HG03457 (cell line): ENCODE results near the gene DDX3X.
"Not testable (repeated sequence)": the region's sequence is repeated elsewhere in the genome, so short reads cannot be mapped to it uniquely, and the experiment has no call there.

Experiments used
- ATAC-seq: cut with Tn5 transposase; IDR thresholded peaks from one replicate; pipeline ENCODE4 v1.9.1; 2021; ENCODE audit warnings: moderate number of reproducible peaks; ENCODE audit not compliant: unreplicated experiment

Gene DDX3X

DNA sequence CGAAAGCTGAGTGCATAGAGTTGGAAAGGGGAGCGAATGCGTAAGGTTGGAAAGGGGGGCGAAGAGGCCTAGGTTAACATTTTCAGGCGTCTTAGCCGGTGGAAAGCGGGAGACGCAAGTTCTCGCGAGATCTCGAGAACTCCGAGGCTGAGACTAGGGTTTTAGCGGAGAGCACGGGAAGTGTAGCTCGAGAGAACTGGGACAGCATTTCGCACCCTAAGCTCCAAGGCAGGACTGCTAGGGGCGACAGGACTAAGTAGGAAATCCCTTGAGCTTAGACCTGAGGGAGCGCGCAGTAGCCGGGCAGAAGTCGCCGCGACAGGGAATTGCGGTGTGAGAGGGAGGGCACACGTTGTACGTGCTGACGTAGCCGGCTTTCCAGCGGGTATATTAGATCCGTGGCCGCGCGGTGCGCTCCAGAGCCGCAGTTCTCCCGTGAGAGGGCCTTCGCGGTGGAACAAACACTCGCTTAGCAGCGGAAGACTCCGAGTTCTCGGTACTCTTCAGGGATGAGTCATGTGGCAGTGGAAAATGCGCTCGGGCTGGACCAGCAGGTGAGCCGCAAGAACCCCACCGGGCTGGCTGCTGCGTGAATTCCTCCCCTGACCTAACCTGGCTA lies at the start of gene DDX3X:
TSS of gene DDX3X (plus strand) at position 419 of the 619 bp plus-strand sequence. CDS start at position 510, 91 bp downstream.
- ATAC-seq, result peak; percentile 47

DNA sequence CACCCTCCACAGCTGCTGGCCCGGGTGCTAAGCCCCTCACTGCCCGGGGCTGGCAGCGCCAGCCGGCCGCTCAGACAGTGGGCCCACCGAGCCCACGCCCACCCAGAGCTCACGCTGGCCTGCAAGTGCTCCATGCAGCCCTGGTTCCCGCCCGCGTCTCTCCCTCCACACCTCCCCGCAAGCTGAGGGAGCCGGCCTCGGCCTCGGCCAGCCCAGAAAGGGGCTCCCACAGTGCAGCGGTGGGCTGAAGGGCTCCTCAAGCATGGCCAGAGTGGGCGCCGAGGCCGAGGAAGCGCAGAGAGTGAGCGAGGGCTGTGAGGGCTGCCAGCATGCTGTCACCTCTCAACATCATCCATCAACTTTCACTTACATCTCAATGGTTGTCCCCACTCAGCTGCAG lies 48.0 kb upstream of the DDX3X start:
- ATAC-seq, result not testable (repeated sequence)

DNA sequence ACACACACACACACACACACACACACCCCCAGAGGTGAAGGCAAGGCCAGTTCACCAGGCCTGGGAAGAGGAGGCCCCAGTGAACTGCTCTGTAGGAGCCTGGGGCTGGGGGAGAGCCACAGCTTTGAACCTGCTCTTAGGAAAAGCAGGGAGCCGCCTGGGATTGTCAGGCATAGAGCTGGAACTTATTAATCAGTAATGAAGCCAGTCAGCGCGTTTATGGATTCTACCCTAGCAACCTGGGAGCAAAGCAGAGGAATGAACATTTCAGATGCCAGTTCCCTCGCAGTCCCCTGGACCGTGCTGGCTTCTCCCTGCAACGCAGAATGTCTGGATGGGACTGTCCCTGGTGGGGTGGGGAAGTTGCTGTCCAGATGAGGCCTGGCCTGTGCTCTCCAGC lies 45.3 kb upstream of the DDX3X start:
- no peak for ATAC-seq

DNA sequence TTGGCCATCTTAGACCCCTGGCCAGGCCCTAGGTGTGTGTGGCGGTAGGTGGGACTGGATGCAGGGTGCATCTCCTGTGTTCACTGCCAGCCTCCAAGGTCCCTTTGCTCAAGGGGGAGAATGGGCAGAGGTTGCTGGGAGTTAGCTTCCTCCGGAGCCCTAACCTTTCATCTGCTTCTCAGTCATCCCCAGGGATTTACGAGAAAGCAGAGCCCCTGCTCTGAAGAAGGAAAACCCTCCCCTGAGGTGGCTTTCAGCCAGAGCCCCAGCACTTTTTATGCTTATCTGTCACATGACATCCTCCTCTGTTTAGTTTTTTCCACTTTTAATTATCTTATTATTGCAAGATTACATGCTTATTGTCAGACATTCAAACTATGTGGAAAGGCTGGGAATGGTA lies 44.9 kb upstream of the DDX3X start:
- no peak for ATAC-seq

- no peak for ATAC-seq
These were observed 42.7 kb upstream of the DDX3X start for GRCh38 chrX:41291309-41291708.

DNA sequence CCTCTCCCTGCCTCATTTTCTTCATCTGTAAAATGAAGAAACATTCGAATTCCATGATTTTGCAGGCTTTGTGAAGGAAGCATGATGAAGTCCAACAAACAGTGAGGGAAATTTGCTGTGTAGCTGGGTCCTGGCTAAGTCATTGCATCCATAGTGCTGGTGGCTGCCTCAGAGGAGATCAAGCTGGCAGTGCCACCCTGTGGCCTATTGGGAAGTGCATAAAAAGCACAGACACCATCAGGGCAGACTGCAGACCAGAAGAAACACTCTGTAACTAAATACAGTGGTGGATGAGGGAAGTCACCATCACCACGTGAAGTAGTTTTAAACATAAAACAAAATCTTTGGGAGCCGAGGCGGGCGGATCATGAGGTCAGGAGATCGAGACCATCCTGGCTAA lies 40.7 kb upstream of the DDX3X start:
- ATAC-seq, result no peak

GRCh38 chrX:41300758-41301437 lies 33.1 kb upstream of the DDX3X start:
- no peak for ATAC-seq

- ATAC-seq, result no peak
These were observed 32.5 kb upstream of the DDX3X start for GRCh38 chrX:41301438-41301824.

- ATAC-seq, result no peak
These were observed 31.6 kb upstream of the DDX3X start for GRCh38 chrX:41302370-41302769.

GRCh38 chrX:41303013-41303412 lies 30.9 kb upstream of the DDX3X start:
- no peak for ATAC-seq

GRCh38 chrX:41304178-41304577 lies 29.8 kb upstream of the DDX3X start:
- no peak for ATAC-seq

DNA sequence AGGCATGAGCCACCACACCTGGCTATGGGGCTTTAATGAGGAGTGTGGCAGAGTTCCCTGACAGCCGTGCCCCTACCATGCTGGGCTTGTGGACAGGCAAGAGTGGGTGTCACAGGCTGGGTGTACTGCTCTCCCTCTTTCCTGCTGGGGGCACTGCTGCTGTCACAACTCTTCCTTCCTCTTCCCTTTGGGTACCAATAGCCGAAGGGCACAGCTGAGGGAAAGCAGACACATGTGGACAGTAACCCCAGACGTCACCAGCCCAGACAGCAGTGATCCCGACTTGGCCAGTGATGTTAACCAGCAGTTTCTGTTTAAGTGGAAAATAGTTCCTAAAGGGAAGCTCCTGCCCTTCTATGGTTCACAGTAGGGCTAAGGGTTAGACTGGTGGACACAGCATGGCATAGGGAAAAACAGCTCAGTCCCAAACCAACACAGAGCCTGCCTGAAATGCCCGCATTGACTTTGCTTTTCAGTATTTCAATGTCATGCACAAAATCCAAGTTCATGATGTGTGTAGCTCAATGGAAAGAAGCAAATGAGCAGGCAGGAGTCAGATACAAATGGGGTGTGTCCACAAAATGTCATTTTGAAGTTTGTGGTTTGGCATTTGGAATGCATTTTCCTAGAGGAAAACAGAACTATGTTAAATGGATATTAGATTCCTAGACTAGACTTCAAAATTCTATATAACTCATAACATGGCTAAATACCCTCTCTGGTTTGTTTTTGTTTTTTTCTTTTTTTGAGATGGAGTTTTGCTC lies 24.9 kb upstream of the DDX3X start:
- ATAC-seq, result no peak

DNA sequence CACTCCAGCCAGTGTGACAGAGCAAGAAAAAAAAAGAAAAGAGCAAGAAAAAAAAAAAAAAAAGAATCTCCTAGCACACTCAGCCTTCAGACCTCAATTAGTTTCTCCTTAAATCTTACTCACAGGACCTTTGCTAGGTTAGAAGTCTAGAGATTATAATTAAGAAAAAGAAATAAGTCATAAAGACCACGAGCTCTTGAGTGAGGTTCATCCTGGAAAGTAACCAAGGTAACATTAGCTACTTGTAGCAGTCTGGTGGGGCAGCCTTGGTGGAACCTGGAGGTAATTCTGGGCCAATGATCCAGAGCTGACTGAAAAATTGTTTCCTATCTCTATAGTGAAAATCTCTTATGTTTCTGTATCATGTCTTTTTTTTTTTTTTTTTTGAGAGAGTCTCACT lies 21.2 kb upstream of the DDX3X start:
- ATAC-seq, result no peak

DNA sequence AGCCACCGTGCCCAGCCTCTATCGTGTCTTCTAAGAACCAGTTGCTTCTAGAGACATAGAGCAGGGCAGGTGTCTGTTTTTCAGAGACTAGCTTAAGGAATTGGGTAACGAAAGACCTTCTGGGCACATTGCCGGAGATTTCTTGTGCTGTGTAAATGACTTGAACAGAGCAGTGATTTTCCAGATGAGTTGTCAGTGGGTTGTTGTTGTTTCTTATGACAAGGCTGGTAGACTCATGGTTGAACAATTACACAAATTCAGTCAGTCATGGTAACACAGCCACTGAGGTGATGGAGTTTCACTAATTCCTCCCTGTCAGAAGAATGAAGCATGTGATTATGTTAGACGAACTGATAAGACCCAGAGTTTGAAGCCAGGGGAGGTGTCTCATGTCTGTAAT lies 20.5 kb upstream of the DDX3X start:
- no peak for ATAC-seq

DNA sequence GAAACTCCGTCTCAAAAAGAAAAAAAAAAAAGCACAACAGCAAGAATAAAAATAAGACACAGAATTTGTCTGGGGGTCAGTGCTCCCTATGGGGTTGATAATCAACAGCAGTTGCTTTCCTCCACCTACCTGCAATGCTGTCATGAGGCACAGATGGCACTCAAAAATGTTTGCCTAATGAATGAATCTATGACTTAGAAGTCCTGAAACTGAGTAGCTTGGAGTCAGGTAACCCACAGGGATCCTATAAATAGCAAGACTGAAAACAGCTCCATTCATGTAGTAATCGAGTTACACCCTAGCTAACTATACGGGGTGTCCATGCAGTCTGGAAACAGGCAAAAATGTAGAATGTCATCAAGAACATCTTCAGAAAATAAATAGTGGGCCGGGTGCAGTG lies 19.8 kb upstream of the DDX3X start:
- no peak for ATAC-seq

DNA sequence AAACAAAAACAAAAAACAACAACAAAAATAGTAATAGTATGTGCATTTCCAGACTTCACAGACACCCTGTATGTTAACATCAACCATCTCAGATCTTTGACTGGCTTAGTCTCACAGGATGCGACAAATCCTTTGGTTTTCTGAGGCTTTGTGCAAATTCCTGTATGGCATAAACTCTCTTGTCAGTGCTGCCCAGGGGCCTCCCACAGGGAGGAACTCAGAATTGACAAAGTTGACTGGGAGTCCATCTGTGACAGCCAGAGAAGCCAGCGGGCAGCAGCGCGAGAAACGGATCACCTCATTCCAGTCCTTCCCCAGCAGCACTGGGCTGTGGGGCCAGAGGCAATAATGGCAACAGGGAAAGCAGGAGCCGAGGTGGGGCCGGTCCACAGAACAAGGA lies 19.1 kb upstream of the DDX3X start:
- no peak for ATAC-seq

DNA sequence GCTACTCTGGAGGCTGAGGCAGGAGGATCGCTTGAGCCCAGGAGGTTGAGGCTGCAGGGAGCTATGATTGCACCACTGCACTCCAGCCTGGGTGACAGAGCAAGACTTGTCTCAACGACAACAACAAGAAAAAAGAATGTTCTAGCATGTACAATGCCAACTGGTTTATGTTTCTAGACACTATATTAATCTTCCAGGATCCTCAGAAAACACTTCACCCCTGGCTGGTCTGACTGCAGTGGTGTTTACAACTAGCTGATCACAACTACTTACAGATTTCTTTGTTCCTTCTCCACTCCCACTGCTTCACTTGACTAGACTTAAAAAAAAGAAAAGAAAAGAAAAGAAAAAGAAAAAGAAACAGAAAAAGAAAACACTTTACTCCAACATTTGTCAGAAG lies 17.7 kb upstream of the DDX3X start:
- not testable (repeated sequence) for ATAC-seq

- ATAC-seq, result no peak
These were observed 16.3 kb upstream of the DDX3X start for GRCh38 chrX:41317477-41318208.

DNA sequence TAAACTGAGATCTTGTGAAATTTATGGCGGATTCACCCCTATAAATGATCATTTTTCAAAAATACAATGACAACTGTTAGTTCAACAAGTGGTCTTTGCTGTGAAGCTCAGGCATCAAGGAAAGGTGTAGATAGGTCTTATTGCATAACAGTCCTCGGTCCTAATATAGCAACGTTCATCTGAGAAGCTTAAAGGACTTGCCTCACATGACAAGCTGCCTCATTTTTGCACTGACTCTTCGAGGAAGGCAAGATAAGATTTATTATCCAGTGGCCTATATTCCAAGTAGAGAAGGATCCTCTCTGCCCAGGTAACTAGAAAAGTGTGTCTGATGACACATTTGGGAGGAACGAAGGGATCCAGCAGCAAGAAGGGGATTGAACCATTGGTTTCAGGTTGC lies 13.6 kb upstream of the DDX3X start:
- no peak for ATAC-seq

DNA sequence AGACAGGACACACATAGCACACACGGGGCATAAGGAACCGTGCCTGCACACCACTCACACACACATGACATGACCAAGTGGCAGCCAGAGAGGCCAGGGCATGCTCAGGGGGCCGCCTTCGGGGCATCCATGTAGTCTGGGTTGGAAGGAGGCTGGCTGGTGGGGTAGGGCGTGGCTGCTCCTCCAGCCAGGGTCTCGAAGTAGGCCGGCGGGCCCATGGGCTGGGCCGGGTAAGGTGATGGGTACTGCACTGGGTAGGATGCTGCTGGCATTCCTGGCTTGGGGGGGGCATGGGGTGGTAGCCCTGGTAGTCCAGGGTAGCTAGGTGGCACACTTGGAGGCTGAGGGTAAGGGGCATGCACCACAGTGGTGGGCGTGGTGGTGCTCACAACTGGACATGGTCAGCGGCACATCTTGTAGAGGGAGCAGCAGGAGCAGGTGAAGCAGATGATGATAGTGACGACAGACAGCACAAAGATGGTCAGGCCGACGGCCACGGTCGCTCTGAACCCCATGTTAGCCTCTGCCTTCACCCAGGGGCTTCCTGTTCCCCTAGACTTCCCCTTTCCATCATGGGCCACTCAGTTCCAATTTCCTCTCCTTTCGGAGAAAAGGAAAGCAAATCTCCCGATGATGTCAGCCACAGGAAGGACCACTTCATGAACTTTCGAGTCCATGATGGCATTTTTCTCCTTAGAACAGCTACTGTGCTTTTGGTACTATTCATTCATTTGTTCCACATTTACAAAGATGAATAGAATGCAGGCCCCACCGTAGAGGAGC lies 10.9 kb upstream of the DDX3X start:
- ATAC-seq, result no peak

GRCh38 chrX:41326431-41326830 lies 7.5 kb upstream of the DDX3X start:
- no peak for ATAC-seq
